ENCODE data around the gene SGSM2.

SGSM2 gene

GRCh38 chr17:2380226-2380922 lies 43.1 kb downstream of the SGSM2 start:
- Histone ChIP-seq H3F3A (ENCODE audit: control insufficient read depth, insufficient read depth) (peaks cover 3% of the 10 kb centered on the region; the same call in 1 of the 2 replicates), H3K9me2 (replicated peaks; ENCODE audit: control insufficient read depth, low read length) (no peaks in the 10 kb centered on the region), H3K79me2 (ENCODE audit: control insufficient read depth, low read length) (no peaks in the 10 kb centered on the region), H3K4me2 (ENCODE audit: low read length) (no peak overlapping the region), H3K4me3 (ENCODE audit: low read length) (no peak overlapping the region), H3K36me3 (ENCODE audit: control insufficient read depth, low read length) (peaks cover 5% of the 10 kb centered on the region; the same call in 1 of the 2 replicates), H3K27ac (ENCODE audit: low read depth, low read length) (no peak overlapping the region), H3K9me3 (ENCODE audit: control insufficient read depth, insufficient read depth, low read length) (no peaks in the 10 kb centered on the region), H4K20me1 (ENCODE audit: control insufficient read depth, insufficient read depth, low read depth, low read length) (no peaks in the 10 kb centered on the region), H3K27me3 (ENCODE audit: control insufficient read depth, low read length) (no peaks in the 10 kb centered on the region), H3K4me1 (ENCODE audit: control insufficient read depth, low read length) (peaks cover 4% of the 10 kb centered on the region)
- TF ChIP-seq CTCF (IDR thresholded peaks at IDR 0.05; ENCODE audit: low read depth, low read length, poor library complexity, severe bottlenecking), result no peak
- TF ChIP-seq EZH2phosphoT487 (IDR thresholded peaks at IDR 0.05; ENCODE audit: borderline replicate concordance, low read length), result no peak

GRCh38 chr17:2380950-2381649 lies 43.8 kb downstream of the SGSM2 start:
- Histone ChIP-seq H4K20me1 (ENCODE audit: control insufficient read depth, insufficient read depth, low read depth, low read length) (no peaks in the 10 kb centered on the region), H3K27me3 (ENCODE audit: control insufficient read depth, low read length) (no peaks in the 10 kb centered on the region), H3K27ac (ENCODE audit: low read depth, low read length) (no peak overlapping the region)

GRCh38 chr17:2383628-2384167 lies 46.4 kb downstream of the SGSM2 start:
- no peak overlapping the region for H3K27ac ChIP-seq (ENCODE audit: low read depth, low read length)
- no peak for TF ChIP-seq EZH2phosphoT487 (IDR thresholded peaks at IDR 0.05; ENCODE audit: borderline replicate concordance, low read length)
- TF ChIP-seq CTCF (IDR thresholded peaks at IDR 0.05; ENCODE audit: low read depth, low read length, poor library complexity, severe bottlenecking), result no peak

More at GRCh38 chr17:2380950-2381649, 43.8 kb downstream of the SGSM2 start:
- Histone ChIP-seq H3K36me3 (ENCODE audit: control insufficient read depth, low read length) (peaks cover 5% of the 10 kb centered on the region; the same call in 1 of the 2 replicates), H3K9me3 (ENCODE audit: control insufficient read depth, insufficient read depth, low read length) (no peaks in the 10 kb centered on the region), H3K9me2 (replicated peaks; ENCODE audit: control insufficient read depth, low read length) (no peaks in the 10 kb centered on the region), H3K4me2 (ENCODE audit: low read length) (no peak overlapping the region), H3K4me3 (ENCODE audit: low read length) (no peak overlapping the region), H3K4me1 (ENCODE audit: control insufficient read depth, low read length) (peaks cover 4% of the 10 kb centered on the region), H3F3A (ENCODE audit: control insufficient read depth, insufficient read depth) (peaks cover 3% of the 10 kb centered on the region; the same call in 1 of the 2 replicates), H3K79me2 (ENCODE audit: control insufficient read depth, low read length) (no peaks in the 10 kb centered on the region)
- no peak for TF ChIP-seq CTCF (IDR thresholded peaks at IDR 0.05; ENCODE audit: low read depth, low read length, poor library complexity, severe bottlenecking)
- TF ChIP-seq EZH2phosphoT487 (IDR thresholded peaks at IDR 0.05; ENCODE audit: borderline replicate concordance, low read length), result no peak

More at GRCh38 chr17:2383628-2384167, 46.4 kb downstream of the SGSM2 start:
- Histone ChIP-seq H3K9me3 (ENCODE audit: control insufficient read depth, insufficient read depth, low read length) (no peaks in the 10 kb centered on the region), H3K36me3 (ENCODE audit: control insufficient read depth, low read length) (peaks cover 8% of the 10 kb centered on the region; the same call in 1 of the 2 replicates), H3K4me3 (ENCODE audit: low read length) (no peak overlapping the region), H3K4me1 (ENCODE audit: control insufficient read depth, low read length) (peaks cover 4% of the 10 kb centered on the region), H3K79me2 (ENCODE audit: control insufficient read depth, low read length) (no peaks in the 10 kb centered on the region), H3K27me3 (ENCODE audit: control insufficient read depth, low read length) (no peaks in the 10 kb centered on the region), H3K9me2 (replicated peaks; ENCODE audit: control insufficient read depth, low read length) (no peaks in the 10 kb centered on the region), H3K4me2 (ENCODE audit: low read length) (no peak overlapping the region), H4K20me1 (ENCODE audit: control insufficient read depth, insufficient read depth, low read depth, low read length) (no peaks in the 10 kb centered on the region), H3F3A (ENCODE audit: control insufficient read depth, insufficient read depth) (peaks cover 3% of the 10 kb centered on the region; the same call in 1 of the 2 replicates)
